LNCaP clone FGC (cell line): ENCODE measurements around the gene SLC5A3.

Experiments
- DNase-seq: peaks from one replicate; pipeline ENCODE4 v3.0.0-alpha.2; 2011; ENCODE audit warnings: low read depth
- H3K4me3 ChIP-seq: 2 replicates; pipeline ENCODE4 v1.5.1; 2011; ENCODE audit warnings: mild to moderate bottlenecking, low read depth, low read length, control low read depth
- CTCF ChIP-seq: IDR thresholded peaks from 2 replicates; pipeline ENCODE4 v1.5.1; 2012; ENCODE audit warnings: mild to moderate bottlenecking; ENCODE audit not compliant: control insufficient read depth, insufficient read depth; ENCODE audit errors: extremely low read depth

Gene SLC5A3

DNA sequence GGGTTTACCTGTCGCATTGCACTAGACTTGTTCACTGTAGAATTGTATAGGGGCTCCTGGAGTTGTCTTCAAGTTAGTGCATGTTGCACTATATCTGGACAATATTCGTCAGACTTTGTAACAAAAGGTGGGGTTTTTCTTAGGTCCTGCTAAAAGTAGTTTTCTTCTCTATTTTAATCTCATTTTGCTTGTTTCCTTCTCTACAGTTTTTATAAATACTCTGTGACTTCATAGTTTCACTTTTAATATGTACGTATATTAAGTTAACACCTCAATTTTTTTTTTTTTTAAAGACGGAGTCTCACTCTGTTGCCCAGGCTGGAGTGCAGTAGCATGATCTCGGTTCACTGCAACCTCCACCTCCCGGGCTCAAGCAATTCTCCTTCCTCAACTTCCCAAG, 26.5 kb upstream of the SLC5A3 start:
- DNase-seq, result no peak
- H3K4me3 ChIP-seq, result no peak overlapping the region
- no peak for TF ChIP-seq CTCF

- no peak for TF ChIP-seq CTCF
- no peak for DNase-seq
- no peak overlapping the region for H3K4me3 ChIP-seq
Observed at GRCh38 chr21:34047835-34048234, 25.5 kb upstream of the SLC5A3 start.

DNA sequence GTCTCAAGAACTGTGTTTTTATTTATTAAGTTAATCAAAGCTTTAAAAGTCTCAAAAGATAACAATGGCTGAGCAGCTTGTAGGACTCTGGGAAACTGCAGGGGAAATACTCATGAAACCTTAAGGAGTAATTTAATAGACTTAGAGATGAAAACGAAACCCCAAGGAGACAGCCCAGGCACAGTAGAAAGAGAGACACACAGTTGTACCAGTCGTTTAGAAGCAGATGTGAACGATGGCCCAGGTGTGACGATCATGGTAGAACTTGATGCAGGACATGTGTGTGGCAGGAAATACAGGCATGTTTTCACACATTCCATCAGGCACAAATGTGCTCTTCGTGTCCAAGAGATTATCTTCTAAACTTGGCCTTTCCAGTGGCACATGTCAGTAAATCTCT, 21.2 kb upstream of the SLC5A3 start:
- no peak for DNase-seq
- H3K4me3 ChIP-seq, result no peak overlapping the region
- no peak for TF ChIP-seq CTCF

DNA sequence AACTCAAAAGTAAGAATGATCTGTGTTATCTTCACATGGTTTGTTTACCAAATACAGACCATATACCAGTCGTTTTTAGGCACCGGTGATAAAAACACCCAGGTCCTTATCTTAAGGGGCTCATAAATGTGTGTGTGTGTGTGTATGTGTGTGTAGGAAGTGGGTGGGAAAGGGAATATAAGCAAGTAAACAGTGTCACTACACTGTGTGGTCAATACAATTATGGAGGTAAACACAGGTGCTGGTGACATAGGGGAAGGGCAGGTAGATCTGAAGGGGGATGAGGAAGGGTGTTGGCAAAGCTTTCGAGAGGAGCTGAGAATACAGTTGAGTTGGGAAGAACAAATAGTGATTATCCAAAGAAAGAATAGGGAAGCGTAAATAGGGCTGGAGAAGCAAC, 19.1 kb upstream of the SLC5A3 start:
- DNase-seq, result peak; percentile 82
- H3K4me3 ChIP-seq, result no peak overlapping the region
- TF ChIP-seq CTCF, result no peak

DNA sequence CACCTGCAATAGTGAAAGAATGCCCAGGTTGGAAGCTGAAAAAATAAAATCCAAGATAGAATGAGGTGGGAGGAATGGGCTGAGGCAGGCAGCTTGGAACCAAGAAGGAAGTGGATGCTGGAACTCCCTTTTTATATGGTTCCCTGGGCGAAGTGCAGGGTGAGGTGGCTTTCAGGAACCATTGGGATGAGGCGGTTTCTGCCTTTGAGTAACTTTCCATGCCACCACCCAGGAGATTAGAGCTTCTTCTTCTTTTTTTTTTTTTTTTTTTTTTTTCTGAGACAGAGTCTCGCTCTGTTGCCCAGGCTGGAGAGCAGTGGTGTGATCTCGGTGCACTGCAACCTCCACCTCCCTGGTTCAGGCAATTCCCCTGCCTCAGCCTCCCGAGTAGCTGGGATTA, 17.8 kb upstream of the SLC5A3 start:
- TF ChIP-seq CTCF, result no peak
- DNase-seq, result no peak

DNA sequence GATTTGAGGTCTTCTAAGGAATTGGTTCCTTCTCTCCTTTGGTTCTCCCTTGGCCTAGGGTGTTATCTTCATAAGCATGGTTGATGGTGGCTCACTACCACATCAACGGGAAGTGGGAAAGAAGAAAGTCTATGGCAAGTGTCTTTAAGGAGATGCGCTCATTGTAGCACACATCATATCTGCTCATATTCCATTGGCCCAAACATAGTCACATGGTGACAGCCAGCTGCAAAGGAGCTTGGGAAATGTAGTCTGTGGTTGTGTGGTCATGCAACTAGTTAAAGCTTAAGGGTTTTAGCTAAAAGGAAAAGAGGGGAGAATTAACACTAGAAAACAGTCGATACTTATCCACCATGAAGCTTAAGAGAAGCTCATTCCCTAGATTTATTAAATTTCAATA, 11.4 kb upstream of the SLC5A3 start:
- no peak overlapping the region for H3K4me3 ChIP-seq
- TF ChIP-seq CTCF, result no peak
- DNase-seq, result no peak

More for the DNA sequence above, 17.8 kb upstream of the SLC5A3 start:
- no peak overlapping the region for H3K4me3 ChIP-seq

GRCh38 chr21:34065027-34065426, 8.4 kb upstream of the SLC5A3 start:
- H3K4me3 ChIP-seq, result no peak overlapping the region
- TF ChIP-seq CTCF, result no peak
- DNase-seq, result no peak
